H1 (cell line): ENCODE data around the gene SPATA32. TPM values are rescaled to one million over a fixed set of nuclear protein-coding genes. Genes with fewer than 3 reads are reported as not detected.

Experiments
- KDM5A ChIP-seq: fragments of 200-600 bp; IDR thresholded peaks from 2 replicates; pipeline ENCODE4 v1.7.1; 2012; ENCODE audit warnings: mild to moderate bottlenecking, low read length, inconsistent platforms, mixed read lengths
- MAFK ChIP-seq: IDR thresholded peaks from 2 replicates; pipeline ENCODE4 v1.6.1; 2012; ENCODE audit warnings: low read depth, mild to moderate bottlenecking, improper control_type of control experiment, low read length
- RNF2 ChIP-seq: fragments of 200-900, 300-1000 bp; sonication (generic); IDR thresholded peaks from 2 replicates; pipeline ENCODE4 v1.7.1; 2016; ENCODE audit warnings: borderline replicate concordance, low read depth, mild to moderate bottlenecking, antibody characterized with exemption, low read length; ENCODE audit not compliant: poor library complexity, severe bottlenecking; ENCODE audit errors: missing control alignments
- TAF7 ChIP-seq: optimal IDR thresholded peaks from 2 replicates; pipeline ENCODE3; 2011; ENCODE audit warnings: low read depth, mild to moderate bottlenecking, inconsistent platforms, low read length, moderate library complexity, borderline replicate concordance
- polyA plus RNA-seq, 7 experiments: library from polyadenylated mRNA; depleted of rRNA in 3 of 7; stranded (reverse) in 5 of 7; unstranded in 2 of 7; fragments of >200 nt in 5 of 7; fragments of 200-250 nt in 2 of 7; gene quantifications; 1 replicate in 5 of 7; 2 replicates in 1 of 7; 4 replicates in 1 of 7; pipeline versions ENCODE4 v1.2.1 to v1.2.3, GENCODE V29; 2011 to 2013; ENCODE audit warnings: missing spikeins in 2 of 7, mixed read lengths in 2 of 7
- total RNA-seq: library from RNA; stranded (reverse); fragmentation: NEBNext Ultra II Directional; extraction: Animal tissue kit (Norgen Biotek cat#: 25700); gene quantifications from 2 replicates; pipeline ENCODE4 v1.2.1, GENCODE V29; 2021

The SPATA32 gene
- total and polyA plus RNA-seq, 2 of the 8 experiments (the other 6 are each of a cell fraction or from before 2014, with no cell fraction given), result 0.24 TPM; not detected in 1

- TF ChIP-seq RNF2 (no peak), TAF7 (no peak), MAFK (no peak), KDM5A (no peak)
Measured at GRCh38 chr17:45307290-45308015, 45.6 kb upstream of the SPATA32 start (continued).
